Measurements from ENCODE around the gene POLR3A. TPM values are rescaled to one million over a fixed set of nuclear protein-coding genes. Genes with fewer than 3 reads are reported as not detected.
A peak's percentile ranks its signal among the peaks of the same experiment; 100 is the strongest.

Gene POLR3A
- total RNA-seq, 1 donor from 2014 or later, result 31.4 TPM

DNA sequence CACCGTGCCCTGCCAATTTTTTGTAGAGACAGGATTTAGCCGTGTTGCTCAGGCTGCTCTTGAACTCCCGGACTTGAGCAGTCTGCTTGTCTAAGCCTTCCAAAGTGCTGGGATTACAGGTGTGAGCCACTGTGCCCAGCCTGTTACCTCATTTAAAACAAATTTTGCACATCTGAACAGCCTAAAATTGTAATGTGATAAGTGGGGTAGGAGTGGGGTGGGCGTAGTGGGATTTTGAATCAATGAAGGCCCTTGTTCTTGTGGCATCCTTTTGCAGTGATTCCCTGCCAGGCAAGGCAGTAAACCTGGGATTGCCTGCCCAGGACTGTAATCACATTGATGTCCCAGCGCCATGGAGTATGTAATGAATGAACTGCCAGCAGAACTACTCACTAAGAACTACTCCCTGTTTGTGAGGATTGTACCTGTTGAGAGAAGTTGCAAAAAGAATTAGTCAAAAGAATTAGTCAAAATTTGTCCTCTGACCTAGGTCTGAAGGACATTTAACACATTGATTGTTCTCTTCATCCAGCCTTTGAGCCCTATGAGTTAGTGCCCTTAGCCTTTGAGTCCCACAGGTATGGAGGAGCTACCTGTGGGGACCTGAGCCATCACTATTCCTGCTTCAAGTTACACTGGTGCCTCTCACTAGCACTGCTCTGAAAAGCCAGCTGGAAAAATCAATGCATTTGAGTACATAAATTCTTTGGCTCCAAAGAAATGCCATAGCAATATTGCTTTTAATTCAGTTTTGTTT is 9.7 kb upstream of the POLR3A start:
- no peak overlapping the region for H3K27ac ChIP-seq (ENCODE audit: low read depth, low read length)
- Mint-ChIP-seq H3K27me3 (ENCODE audit: low read depth, unreplicated experiment) (no peaks in the 10 kb centered on the region), H3K9me3 (ENCODE audit: unreplicated experiment) (no peaks in the 10 kb centered on the region), H3K4me1 (ENCODE audit: low read depth, unreplicated experiment) (peaks cover 57% of the 10 kb centered on the region), H3K27ac (ENCODE audit: unreplicated experiment) (peak overlapping the region; percentile 53), H3K36me3 (ENCODE audit: low read depth, unreplicated experiment) (peaks cover 34% of the 10 kb centered on the region), H3K4me3 (ENCODE audit: unreplicated experiment) (peak overlapping the region; percentile 47)
- H3K36me3 ChIP-seq (ENCODE audit: insufficient read depth, low read length), result peaks cover 81% of the 10 kb centered on the region
- no peaks in the 10 kb centered on the region for H3K9me3 ChIP-seq (ENCODE audit: insufficient read depth, low read depth, low read length)
- no peaks in the 10 kb centered on the region for H3K27me3 ChIP-seq (ENCODE audit: insufficient read depth, low read length)
- peak overlapping the region; percentile 8 for H3K4me3 ChIP-seq (ENCODE audit: insufficient read depth, low read depth, low read length)
- H2AFZ ChIP-seq (ENCODE audit: low read depth, low read length), result no peak overlapping the region
- peak overlapping the region; percentile 31 for H3K4me2 ChIP-seq (ENCODE audit: low read length)
- TF ChIP-seq, protein P1, sequence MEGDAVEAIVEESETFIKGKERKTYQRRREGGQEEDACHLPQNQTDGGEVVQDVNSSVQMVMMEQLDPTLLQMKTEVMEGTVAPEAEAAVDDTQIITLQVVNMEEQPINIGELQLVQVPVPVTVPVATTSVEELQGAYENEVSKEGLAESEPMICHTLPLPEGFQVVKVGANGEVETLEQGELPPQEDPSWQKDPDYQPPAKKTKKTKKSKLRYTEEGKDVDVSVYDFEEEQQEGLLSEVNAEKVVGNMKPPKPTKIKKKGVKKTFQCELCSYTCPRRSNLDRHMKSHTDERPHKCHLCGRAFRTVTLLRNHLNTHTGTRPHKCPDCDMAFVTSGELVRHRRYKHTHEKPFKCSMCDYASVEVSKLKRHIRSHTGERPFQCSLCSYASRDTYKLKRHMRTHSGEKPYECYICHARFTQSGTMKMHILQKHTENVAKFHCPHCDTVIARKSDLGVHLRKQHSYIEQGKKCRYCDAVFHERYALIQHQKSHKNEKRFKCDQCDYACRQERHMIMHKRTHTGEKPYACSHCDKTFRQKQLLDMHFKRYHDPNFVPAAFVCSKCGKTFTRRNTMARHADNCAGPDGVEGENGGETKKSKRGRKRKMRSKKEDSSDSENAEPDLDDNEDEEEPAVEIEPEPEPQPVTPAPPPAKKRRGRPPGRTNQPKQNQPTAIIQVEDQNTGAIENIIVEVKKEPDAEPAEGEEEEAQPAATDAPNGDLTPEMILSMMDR (IDR thresholded peaks at IDR 0.05; ENCODE audit: insufficient read depth, low read depth, low read length), result no peak
- TF ChIP-seq EZH2 (IDR thresholded peaks at IDR 0.05; ENCODE audit: insufficient read depth, low read length), result no peak
- no peak overlapping the region for H3K9ac ChIP-seq (ENCODE audit: low read length)
- H4K20me1 ChIP-seq (ENCODE audit: insufficient read depth, low read length), result peaks cover 95% of the 10 kb centered on the region
- peaks cover 74% of the 10 kb centered on the region for H3K79me2 ChIP-seq (ENCODE audit: insufficient read depth, low read length)
- H3K4me1 ChIP-seq (ENCODE audit: insufficient read depth, low read length), result peaks cover 33% of the 10 kb centered on the region
- FAIRE-seq, result no peak
- DNase-seq (ENCODE audit: low read depth), result no peak

DNA sequence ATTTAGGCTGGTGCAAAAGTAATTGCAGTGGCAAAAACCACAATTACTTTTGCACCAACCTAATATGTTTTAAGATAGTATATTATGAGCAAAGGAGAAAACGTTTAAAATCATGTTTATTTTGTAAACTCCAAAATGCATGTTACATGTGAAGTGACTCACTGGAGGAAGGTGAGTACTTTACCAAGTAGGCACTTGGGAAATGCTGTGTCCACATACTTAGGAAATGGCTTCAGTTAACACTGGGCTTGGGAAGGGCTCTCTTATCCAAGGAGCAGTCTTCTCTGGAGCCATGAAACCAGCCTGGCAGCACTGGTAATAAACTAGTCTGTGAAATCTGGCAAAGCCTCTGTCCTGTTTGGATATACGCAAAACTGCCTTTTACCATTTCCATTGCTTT is 8.8 kb upstream of the POLR3A start:
- no peaks in the 10 kb centered on the region for H3K9me3 Mint-ChIP-seq (ENCODE audit: unreplicated experiment)
- Histone ChIP-seq H3K27me3 (ENCODE audit: insufficient read depth, low read length) (no peaks in the 10 kb centered on the region), H3K9ac (ENCODE audit: low read length) (no peak overlapping the region), H3K4me3 (ENCODE audit: insufficient read depth, low read depth, low read length) (peak overlapping the region; percentile 8), H2AFZ (ENCODE audit: low read depth, low read length) (no peak overlapping the region), H3K4me1 (ENCODE audit: insufficient read depth, low read length) (peaks cover 32% of the 10 kb centered on the region), H4K20me1 (ENCODE audit: insufficient read depth, low read length) (peaks cover 88% of the 10 kb centered on the region), H3K79me2 (ENCODE audit: insufficient read depth, low read length) (peaks cover 78% of the 10 kb centered on the region), H3K9me3 (ENCODE audit: insufficient read depth, low read depth, low read length) (no peaks in the 10 kb centered on the region), H3K27ac (ENCODE audit: low read depth, low read length) (no peak overlapping the region), H3K36me3 (ENCODE audit: insufficient read depth, low read length) (peaks cover 81% of the 10 kb centered on the region), H3K4me2 (ENCODE audit: low read length) (peak overlapping the region; percentile 94)
- no peak for FAIRE-seq
- no peak for TF ChIP-seq EZH2 (IDR thresholded peaks at IDR 0.05; ENCODE audit: insufficient read depth, low read length)
- TF ChIP-seq, protein P1 (IDR thresholded peaks at IDR 0.05; ENCODE audit: insufficient read depth, low read depth, low read length), result no peak
- H3K27me3 Mint-ChIP-seq (ENCODE audit: low read depth, unreplicated experiment), result no peaks in the 10 kb centered on the region
- no peak overlapping the region for H3K27ac Mint-ChIP-seq (ENCODE audit: unreplicated experiment)
- H3K36me3 Mint-ChIP-seq (ENCODE audit: low read depth, unreplicated experiment), result peaks cover 29% of the 10 kb centered on the region
- no peak for DNase-seq (ENCODE audit: low read depth)
- H3K4me3 Mint-ChIP-seq (ENCODE audit: unreplicated experiment), result peak overlapping the region; percentile 89
- H3K4me1 Mint-ChIP-seq (ENCODE audit: low read depth, unreplicated experiment), result peaks cover 49% of the 10 kb centered on the region
